ENCODE data around the gene SPOCK2. TPM values are rescaled to one million over a fixed set of nuclear protein-coding genes. Genes with fewer than 3 reads are reported as not detected.
"Not testable (repeated sequence)": the region's sequence is repeated elsewhere in the genome, so short reads cannot be mapped to it uniquely, and the experiment has no call there.

The SPOCK2 gene
- total RNA-seq, 1 donor from 2014 or later: 9.7 TPM

GRCh38 chr10:72037266-72037665 is 51.1 kb downstream of the SPOCK2 start:
- H3K4me3 ChIP-seq: no peak overlapping the region
- no peaks in the 10 kb centered on the region for H3K4me1 ChIP-seq
- H3K9me3 ChIP-seq: no peaks in the 10 kb centered on the region
- H3K27me3 ChIP-seq: no peaks in the 10 kb centered on the region
- no peaks in the 10 kb centered on the region for H3K36me3 ChIP-seq
- DNase-seq (ENCODE audit: low spot score in 2 of 2): no peak
- H3K27ac ChIP-seq: no peak overlapping the region
- intact Hi-C loops (cut with DNase I): no loop called here
- no peak for TF ChIP-seq CTCF (IDR thresholded peaks at IDR 0.05)

- no peak overlapping the region for H3K27ac ChIP-seq
- H3K4me3 ChIP-seq: no peak overlapping the region
- no peaks in the 10 kb centered on the region for H3K27me3 ChIP-seq
- no peaks in the 10 kb centered on the region for H3K36me3 ChIP-seq
- intact Hi-C loops (cut with DNase I): no loop called here
- H3K4me1 ChIP-seq: no peaks in the 10 kb centered on the region
- H3K9me3 ChIP-seq: no peaks in the 10 kb centered on the region
- no peak for DNase-seq (ENCODE audit: low spot score in 2 of 2)
- no peak for TF ChIP-seq CTCF (IDR thresholded peaks at IDR 0.05)
Measured at GRCh38 chr10:72035252-72035887, 53.0 kb downstream of the SPOCK2 start.

- no peaks in the 10 kb centered on the region for H3K36me3 ChIP-seq
- TF ChIP-seq CTCF (IDR thresholded peaks at IDR 0.05): no peak
- intact Hi-C loops (cut with DNase I): no loop called here
- no peak overlapping the region for H3K4me3 ChIP-seq
- H3K9me3 ChIP-seq: no peaks in the 10 kb centered on the region
- H3K4me1 ChIP-seq: no peaks in the 10 kb centered on the region
- no peak overlapping the region for H3K27ac ChIP-seq
- DNase-seq (ENCODE audit: low spot score in 2 of 2): no peak
- H3K27me3 ChIP-seq: no peaks in the 10 kb centered on the region
Measured at GRCh38 chr10:72034761-72035160, 53.6 kb downstream of the SPOCK2 start.

GRCh38 chr10:72034040-72034499 is 54.3 kb downstream of the SPOCK2 start:
- no peaks in the 10 kb centered on the region for H3K4me1 ChIP-seq
- H3K27ac ChIP-seq: no peak overlapping the region
- no peak for TF ChIP-seq CTCF (IDR thresholded peaks at IDR 0.05)
- H3K4me3 ChIP-seq: no peak overlapping the region
- no peaks in the 10 kb centered on the region for H3K36me3 ChIP-seq
- intact Hi-C loops (cut with DNase I): no loop called here
- H3K27me3 ChIP-seq: no peaks in the 10 kb centered on the region
- H3K9me3 ChIP-seq: no peaks in the 10 kb centered on the region
- DNase-seq (ENCODE audit: low spot score in 2 of 2): no peak

- DNase-seq (ENCODE audit: low spot score in 2 of 2); intact Hi-C loops (cut with DNase I); H3K9me3 ChIP-seq; H3K4me3 ChIP-seq; H3K27ac ChIP-seq; H3K36me3 ChIP-seq; H3K4me1 ChIP-seq; H3K27me3 ChIP-seq: not testable (repeated sequence)
Measured at GRCh38 chr10:72032409-72033162, 55.8 kb downstream of the SPOCK2 start.

- intact Hi-C loops (cut with DNase I): no loop called here
- no peak overlapping the region for H3K27ac ChIP-seq
- TF ChIP-seq CTCF (IDR thresholded peaks at IDR 0.05): no peak
Measured at GRCh38 chr10:72031706-72032105, 56.6 kb downstream of the SPOCK2 start.

More at GRCh38 chr10:72031706-72032105, 56.6 kb downstream of the SPOCK2 start:
- no peaks in the 10 kb centered on the region for H3K36me3 ChIP-seq
- H3K4me1 ChIP-seq: no peaks in the 10 kb centered on the region
- H3K9me3 ChIP-seq: no peaks in the 10 kb centered on the region
- no peak overlapping the region for H3K4me3 ChIP-seq
- DNase-seq (ENCODE audit: low spot score in 2 of 2): no peak
- no peaks in the 10 kb centered on the region for H3K27me3 ChIP-seq

Measured in ascending aorta (tissue), 2 donors.